Choroid plexus epithelial cell (primary cell): ENCODE data around the gene NRL.

ENCODE experiments used
- DNase-seq: peaks from one replicate; pipeline ENCODE4 v3.0.0-alpha.2; 2010; ENCODE audit warnings: low read depth
- H3K4me3 ChIP-seq: 2 replicates; pipeline ENCODE4 v1.5.1; 2011; ENCODE audit warnings: low read depth, mild to moderate bottlenecking, control low read depth, low read length, moderate library complexity
- TF ChIP-seq, protein P1 (sequence below): conservative IDR thresholded peaks from 2 replicates; pipeline ENCODE4 v1.5.1; 2011; ENCODE audit warnings: low read depth, mild to moderate bottlenecking, control low read depth, inconsistent platforms, low read length, moderate library complexity

NRL gene

DNA sequence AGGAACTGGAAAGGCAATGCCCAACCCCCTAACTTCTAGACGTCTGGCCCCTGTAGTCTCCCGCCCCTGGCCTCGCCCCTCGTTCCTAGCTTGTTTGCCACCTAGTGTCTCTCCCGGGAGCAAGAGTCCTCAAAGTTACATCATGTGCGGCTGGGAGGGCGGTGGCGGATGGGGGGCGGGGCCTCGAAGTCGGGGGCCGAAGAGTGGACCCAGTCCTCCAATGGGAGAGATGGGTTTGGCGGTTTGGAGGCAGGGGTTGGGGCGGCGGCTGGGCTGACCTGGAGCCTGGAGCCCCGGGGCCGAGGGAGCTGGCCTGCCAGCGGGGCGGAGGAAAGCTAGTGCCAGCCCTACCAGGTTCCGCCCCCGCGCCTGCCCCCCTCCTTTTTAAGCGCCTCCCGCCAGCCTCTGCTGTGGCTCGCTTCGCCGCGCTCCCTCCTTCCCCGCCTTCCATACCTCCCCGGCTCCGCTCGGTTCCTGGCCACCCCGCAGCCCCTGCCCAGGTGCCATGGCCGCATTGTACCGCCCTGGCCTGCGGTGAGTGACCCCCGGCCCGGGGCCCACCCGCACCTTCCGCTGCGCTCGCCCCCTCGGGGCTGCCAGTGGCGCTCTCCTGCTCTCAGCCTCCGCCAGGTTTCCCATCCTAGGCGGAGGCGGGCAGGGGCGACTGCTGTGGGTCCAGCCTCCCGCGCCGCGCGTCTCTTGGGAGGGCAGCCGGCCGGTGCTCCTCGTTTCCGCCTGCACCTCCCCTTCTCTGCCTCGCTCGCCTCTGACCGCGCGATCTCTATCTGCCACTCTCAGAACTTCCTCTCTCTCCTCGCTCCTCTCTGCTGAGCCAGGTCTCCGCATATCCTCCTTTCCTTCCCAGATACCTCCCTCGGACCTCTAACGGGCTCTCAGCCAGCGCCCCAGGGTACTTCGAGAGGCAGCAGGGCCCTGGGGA is 20.6 kb downstream of the NRL start, which contains the start of gene PCK2:
Gene PCK2 (plus strand): TSS at position 411 of the 940 bp plus-strand sequence. CDS start 95 bp downstream, at position 506.
- H3K4me3 ChIP-seq: peak within 1 kb of the TSS; percentile 89
- TF ChIP-seq, protein P1, sequence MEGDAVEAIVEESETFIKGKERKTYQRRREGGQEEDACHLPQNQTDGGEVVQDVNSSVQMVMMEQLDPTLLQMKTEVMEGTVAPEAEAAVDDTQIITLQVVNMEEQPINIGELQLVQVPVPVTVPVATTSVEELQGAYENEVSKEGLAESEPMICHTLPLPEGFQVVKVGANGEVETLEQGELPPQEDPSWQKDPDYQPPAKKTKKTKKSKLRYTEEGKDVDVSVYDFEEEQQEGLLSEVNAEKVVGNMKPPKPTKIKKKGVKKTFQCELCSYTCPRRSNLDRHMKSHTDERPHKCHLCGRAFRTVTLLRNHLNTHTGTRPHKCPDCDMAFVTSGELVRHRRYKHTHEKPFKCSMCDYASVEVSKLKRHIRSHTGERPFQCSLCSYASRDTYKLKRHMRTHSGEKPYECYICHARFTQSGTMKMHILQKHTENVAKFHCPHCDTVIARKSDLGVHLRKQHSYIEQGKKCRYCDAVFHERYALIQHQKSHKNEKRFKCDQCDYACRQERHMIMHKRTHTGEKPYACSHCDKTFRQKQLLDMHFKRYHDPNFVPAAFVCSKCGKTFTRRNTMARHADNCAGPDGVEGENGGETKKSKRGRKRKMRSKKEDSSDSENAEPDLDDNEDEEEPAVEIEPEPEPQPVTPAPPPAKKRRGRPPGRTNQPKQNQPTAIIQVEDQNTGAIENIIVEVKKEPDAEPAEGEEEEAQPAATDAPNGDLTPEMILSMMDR: peak; percentile 2
- peak; percentile 90 for DNase-seq

DNA sequence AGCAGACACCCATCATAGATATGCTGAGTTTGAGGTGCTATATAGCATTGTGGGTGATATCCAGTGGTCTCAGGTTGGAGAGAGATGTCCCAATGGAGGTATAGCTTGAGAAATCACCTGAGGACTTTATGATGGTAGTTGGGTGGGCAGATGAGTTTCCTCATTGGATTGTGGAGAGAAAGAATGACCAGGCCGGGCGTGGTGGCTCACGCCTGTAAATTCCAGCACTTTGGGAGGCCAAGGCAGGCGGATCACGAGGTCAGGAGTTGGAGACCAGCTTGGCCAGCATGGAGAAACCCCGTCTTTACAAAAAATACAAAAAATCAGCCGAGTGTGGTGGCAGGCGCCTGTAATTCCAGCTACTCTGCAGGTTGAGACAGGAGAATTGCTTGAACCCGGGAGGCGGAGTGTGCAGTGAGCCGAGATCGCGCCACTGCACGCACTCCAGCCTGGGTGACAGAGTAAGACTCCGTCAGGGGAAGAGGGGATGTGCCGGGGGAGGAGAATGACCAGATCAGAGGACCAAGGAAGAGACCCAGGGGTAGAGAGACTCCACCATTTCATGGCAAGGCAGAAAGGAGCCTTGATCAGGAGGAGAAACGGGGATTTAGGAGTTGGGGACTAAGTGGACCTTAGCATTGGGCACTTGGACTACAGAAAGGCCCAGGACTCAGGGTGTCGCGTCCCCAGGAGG is 21.4 kb downstream of the NRL start:
- TF ChIP-seq, protein P1: no peak
- no peak for DNase-seq
- peak overlapping the region; percentile 89 for H3K4me3 ChIP-seq

DNA sequence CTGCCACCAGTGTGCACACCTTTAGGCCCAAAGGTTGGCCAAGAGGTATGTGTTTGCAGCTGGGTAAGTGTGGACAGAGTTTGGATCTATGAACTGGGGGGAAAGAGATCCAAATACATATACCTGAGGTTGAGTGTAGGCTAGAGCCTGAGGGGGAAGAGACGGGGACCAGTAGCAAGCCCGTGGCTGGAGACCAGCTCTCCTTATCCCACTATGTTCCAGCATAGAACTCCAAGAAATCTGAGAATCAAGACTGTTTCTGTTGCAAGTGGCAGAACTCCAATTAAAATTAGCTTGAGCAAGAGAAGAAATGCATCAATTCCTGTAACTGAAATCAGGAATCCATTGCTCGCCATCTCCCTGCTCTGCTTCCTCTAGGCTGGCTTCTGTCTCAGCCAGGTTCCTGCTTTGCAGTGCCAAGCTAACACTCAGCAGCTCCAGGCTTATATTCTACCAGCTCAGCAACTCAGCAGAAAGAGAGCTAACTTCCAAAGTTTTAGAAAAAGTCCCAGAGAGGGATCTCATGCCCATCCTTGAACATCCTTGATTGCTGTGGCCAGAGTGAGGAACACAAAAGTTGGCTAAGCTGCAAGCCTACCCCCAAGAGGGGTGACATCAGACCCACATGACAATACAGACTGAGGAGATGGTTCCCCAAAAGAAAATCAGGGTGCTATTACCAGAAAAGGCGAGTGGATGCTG is 22.1 kb downstream of the NRL start:
- no peak for DNase-seq
- TF ChIP-seq, protein P1: no peak
- no peak overlapping the region for H3K4me3 ChIP-seq

DNA sequence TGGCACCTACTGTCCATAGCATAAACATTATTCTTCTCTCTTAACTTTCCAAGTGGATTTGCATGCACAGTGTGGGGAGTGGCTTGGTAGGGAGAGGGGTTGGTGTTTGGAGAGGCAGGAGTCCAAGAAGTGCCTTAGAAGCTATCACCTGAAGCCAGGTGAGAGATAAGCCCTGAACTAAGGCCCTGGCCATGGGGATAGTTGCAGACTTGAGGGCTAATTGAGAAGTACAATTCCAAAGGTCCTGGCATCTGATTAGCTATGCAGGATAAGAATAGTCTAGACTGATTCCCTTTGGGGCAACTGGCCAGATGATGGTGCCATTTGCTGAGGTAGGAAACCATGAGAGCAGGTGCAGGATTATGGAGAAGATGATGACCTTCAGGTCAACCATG is 22.6 kb downstream of the NRL start:
- DNase-seq: no peak
- no peak overlapping the region for H3K4me3 ChIP-seq
- TF ChIP-seq, protein P1: no peak

DNA sequence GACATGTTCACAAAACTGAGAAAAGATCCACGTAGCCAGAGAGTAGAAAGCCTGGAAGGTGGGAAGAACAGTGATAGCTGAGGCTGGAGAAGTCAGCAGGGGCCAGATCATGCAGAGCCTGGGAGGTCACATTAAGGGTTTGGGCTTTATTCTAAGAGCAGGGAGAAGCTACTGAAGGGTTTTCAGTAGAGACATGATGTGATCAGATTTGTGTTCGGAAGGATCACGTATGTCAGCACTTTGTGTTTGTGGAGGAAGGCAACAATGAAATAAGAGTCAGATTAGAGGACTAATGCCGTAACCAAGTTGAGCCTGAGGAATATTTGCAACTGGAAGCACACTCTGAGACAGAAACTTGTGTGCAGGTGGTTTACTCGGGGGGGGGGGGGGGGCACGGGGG is 24.9 kb downstream of the NRL start:
- no peak overlapping the region for H3K4me3 ChIP-seq
- no peak for DNase-seq
- TF ChIP-seq, protein P1: no peak

DNA sequence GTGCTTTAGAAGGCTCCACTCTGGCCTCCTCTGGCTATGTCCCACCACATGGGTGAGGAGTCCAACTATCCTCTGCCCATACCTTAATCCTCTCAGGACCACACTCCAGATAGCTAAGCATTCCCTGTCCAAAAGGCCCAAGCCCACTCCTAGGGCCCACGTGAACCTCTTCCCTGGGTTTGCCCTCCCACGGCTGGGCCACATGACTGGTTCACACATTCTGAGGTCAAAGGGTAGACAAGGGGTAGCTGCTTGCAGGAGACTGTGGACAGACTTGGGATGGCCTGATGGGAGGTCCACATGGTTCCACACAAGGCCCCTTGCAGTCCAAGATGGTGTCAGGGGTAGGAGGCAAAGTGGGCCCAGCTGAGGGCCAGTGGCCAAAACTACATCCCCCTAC is 26.7 kb downstream of the NRL start:
- DNase-seq: no peak

More for the DNA sequence above, 26.7 kb downstream of the NRL start:
- no peak overlapping the region for H3K4me3 ChIP-seq
- TF ChIP-seq, protein P1: no peak
